Measurements from ENCODE around the gene SUSD4.

DNA sequence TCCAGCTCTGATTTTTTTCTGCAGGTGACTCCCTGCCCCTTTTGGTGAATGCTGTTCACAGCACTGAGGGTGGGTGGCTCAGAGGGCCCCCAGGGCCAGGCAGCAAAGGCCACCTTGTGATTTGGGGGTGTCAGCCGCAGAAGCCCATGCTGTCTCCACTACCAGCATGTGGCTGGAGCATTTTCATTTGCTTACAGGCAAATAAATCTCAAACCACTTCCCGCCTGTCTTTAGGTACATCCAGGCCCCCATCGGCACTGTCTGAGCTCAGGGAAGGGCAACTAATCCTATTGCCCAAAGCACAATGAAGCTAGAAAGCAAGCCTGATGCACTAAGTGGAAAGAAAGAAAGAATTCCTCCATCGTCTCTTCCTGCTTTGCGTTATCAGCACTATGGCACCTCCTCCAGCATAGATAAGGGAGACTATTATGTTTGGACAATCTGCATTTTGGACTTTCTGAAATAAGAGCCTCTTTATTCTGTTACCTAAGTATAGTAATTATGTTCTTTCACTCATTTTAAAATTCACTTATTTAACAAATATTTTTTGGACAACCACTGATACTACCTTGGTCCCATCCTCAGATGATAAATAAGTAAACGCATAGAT, 120.4 kb downstream of the SUSD4 start:
- TF ChIP-seq CTCF (IDR thresholded peaks at IDR 0.05), result no peak
- TF ChIP-seq POLR2A (IDR thresholded peaks at IDR 0.05), result no peak
